GM21390 (cell line): Measurements from ENCODE around the gene ARHGAP25.

Source experiments
- ATAC-seq: cut with Tn5 transposase; IDR thresholded peaks from one replicate; pipeline ENCODE4 v1.9.1; 2021; ENCODE audit not compliant: unreplicated experiment

The ARHGAP25 gene

DNA sequence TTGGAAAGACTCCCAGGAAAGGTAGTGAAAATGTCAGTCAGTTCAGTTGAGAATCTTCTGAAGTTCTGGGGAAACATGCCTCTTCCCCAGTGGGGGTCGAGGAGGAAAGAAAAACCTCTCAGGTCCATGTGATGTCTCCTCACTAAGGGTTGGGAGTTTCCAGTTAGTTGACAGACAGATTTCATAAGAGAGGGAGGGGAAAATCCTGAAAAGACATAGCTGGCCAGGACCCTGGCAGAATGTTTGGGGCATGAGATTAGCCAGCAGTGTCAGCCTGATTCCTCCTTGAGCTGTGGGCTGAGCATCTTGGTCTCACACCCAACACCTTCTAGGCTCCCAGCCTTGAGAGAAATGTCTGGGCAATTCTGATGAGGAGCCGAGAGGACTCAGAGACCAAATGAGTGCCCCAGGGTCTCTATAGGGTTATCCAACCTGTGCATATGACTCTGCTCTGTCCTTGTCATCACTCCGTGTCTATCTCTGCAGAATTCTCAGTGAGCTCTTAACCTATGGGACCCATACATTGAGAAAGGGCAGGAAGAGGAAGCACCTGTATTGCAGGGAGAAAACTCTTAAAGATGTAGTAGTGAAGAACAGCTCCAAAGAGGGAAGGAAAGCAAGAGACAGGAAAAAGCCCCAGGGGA lies 122.7 kb downstream of the ARHGAP25 start:
- no peak for ATAC-seq

DNA sequence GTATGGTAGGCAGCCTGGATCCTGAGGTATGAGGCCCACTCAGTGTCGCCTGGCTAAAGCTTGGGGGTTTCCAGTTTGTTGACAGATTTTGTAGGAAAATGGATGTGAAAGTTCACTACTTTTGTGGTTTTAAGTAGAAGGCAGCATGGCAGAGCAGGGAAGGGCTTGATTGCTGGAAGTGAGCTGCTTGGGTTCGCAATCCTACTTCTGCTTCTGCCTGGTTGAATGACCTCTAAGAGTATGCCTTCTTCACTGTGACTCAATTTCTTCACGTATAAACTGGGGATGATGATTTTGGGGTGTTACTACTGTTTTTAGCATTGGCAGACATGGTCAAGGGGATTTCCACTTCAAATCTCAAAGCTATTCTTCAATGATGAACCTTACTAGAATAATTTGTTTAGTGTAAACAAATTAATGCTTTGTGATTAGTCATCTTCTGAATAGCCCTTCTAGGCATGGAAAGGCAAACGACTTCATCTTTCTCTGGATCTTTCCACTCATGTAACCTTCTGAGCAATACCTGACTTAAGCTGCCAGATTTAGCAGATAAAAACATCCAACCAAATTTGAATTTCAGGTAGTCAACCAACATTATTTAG lies 123.3 kb downstream of the ARHGAP25 start:
- no peak for ATAC-seq

DNA sequence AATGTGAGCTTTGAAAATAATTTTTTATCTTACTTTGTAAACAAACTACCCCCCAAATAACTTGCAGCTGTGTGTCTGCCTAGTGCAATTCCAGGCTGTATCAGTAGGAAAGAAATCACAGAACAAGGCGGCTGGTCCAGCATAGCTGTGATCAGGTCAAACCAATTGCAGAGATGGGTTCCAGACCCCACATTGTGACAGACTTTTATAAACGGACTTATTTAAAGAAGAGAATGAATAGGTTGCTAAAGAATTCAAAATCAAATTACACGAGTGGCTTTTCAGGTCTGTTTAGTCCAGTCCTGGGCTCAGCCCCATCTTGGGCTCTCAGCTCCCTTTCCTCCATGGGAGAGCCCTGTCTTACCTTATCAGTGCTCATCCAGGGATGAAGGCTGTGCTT lies 125.5 kb downstream of the ARHGAP25 start:
- no peak for ATAC-seq

DNA sequence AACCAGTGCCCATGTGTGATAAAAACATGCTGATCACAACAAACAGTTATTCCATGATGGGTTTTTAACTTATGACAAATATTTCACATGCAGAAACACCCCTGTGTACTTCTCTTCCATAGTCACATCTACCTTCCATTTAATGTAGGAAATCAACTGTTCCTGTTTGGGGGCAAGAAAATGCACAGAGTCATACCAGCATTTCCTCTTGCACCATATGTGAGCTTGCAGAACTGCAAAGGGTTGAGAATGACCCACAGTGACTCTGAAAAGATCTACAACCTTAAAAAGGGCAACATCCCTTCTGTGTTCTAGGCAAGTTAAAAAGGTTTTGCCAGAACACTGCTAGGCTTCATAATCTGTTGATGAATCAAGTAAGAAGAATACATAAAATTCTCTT lies 126.7 kb downstream of the ARHGAP25 start:
- no peak for ATAC-seq

DNA sequence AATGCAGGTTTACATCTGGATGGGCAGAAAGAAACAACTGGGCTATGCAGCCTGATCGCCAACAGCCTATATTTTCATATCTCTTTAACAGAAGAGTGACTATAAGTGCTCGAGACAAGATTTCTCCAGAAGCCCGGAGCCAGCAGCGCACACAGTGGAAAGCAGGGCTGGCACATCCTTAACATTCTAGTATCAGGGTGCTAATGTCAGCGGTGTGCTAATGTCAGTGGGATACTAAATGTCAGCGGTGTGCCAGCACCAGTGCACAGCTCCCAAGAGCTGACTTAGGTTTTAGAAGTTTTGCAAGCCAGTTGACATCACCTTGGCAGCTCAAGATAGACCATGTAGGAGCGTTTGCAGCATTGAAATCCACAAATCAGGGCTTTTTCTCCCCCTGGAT lies 128.3 kb downstream of the ARHGAP25 start:
- ATAC-seq, result no peak

DNA sequence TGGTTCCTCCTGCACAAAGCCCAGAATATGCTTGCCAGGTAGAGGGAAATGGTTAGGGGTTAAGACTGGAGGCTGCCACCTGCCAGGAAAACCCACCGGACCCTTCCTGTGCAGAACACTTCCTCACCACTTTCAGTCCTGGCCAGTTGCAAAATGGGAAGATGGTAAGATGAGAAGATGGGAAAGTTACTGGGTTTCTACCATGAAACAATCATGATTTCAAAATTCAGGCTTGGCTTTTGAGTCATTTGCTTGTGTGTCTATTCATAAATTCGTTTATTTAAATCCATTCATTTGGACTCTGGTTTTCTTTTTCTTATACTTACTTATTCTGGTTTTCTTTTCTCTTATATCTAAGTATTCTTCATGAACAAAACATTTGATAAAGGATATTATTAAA lies 129.4 kb downstream of the ARHGAP25 start:
- ATAC-seq, result no peak

DNA sequence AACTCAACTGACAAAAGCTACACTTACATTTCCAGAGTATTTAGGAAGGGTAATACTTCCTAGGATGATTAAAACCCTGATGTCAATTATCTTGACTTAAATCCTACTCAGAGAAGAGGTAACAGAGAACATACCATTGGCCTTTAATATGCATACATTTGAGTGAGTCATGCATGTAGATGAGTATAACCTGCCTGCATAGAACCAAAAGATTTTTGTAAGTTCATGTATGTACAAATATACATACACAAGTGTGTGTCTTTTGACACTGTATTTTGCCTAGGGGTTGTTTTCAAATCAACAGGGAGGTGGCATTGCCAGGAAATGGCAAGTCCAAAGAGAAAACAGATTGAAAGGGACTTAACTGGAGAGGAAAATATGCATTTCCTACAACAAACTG lies 130.5 kb downstream of the ARHGAP25 start:
- ATAC-seq, result no peak

DNA sequence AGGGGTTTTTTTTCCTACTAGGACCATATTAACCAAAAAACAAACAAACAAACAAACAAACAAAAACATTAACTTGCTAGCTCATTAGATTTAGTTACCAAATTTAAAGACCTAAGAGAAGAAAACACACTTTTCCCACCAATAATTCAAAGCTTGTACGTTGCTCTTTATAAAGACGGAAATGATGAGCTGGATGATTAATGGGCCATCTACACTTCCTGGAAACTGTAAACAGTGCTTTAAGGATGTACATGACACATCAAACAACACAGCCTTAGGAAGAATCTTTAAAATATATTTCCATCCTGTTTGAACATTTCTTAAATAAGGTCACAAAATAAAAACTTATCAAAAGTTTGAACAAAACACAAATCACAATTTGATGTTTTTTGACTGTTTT lies 135.6 kb downstream of the ARHGAP25 start:
- no peak for ATAC-seq

DNA sequence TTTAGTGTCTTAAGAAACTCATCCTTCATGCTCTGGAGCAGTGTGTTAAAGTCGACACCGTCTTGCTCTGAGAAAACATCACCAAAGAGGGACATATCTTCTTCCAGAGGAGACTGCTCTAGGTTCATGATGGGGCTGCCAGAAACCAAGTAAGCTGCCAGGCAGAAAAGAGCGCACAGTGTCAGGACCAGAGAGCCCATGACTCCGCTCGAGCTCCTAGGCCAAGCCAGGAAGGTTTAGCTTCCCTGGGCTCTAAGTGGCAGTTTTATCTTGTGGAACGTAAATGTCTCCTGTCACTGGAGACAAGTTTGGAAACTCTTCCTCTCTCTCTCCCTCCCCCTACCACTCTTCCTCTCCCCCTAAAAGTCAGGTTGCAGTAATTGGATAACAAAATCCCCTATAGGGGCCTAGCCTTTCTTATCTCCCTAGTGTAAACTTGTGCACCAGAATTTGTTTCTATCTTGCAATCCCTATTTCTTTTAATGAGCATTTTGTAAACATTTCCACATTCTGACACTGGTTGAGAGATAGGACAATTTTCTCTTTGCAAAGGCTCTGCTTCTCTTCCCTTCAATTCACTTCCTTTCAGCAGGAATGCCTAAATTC lies 136.7 kb downstream of the ARHGAP25 start, which contains the start of gene BMP10:
TSS of gene BMP10 (minus strand) at position 239 of the 606 bp plus-strand sequence. CDS start at position 200, 39 bp downstream.
- no peak for ATAC-seq
